Measurements from ENCODE around the gene TBC1D22B. TPM values are rescaled to one million over a fixed set of nuclear protein-coding genes. Genes with fewer than 3 reads are reported as not detected.
A peak's percentile ranks its signal among the peaks of the same experiment; 100 is the strongest.

TBC1D22B gene
- total RNA-seq, 2 experiments from 2014 or later, result 15.4 TPM

GRCh38 chr6:37239950-37240713 lies 17.4 kb upstream of the TBC1D22B start:
- ATAC-seq (peak; percentile 79), DNase-seq (peak; percentile 59)
- Mint-ChIP-seq H3K27ac (peak overlapping the region; percentile 69), H3K36me3 (ENCODE audit: low read depth) (peaks cover 2% of the 10 kb centered on the region), H3K9me3 (ENCODE audit: insufficient read depth) (no peaks in the 10 kb centered on the region), H3K4me1 (ENCODE audit: low read depth) (peaks cover 33% of the 10 kb centered on the region), H3K4me3 (no peak overlapping the region), H3K27me3 (ENCODE audit: low read depth) (no peaks in the 10 kb centered on the region)
- ChIA-PET POLR2A (interaction anchor here (0.7 kb wide), 1 partner anchor 17 kb away, joined by 3 read pairs; the partner anchor contains the start of gene TBC1D22B), CTCF (interaction anchor here (1.1 to 1.6 kb wide), 4 partner anchors 17 to 222 kb away, joined by 3 to 8 read pairs (median 4); partner anchors contain the start of gene TBC1D22B)

- peaks cover 2% of the 10 kb centered on the region for H3K36me3 Mint-ChIP-seq (ENCODE audit: low read depth)
- ChIA-PET POLR2A (no interaction called here), CTCF (interaction anchor here (1.4 kb wide), 1 partner anchor 15 kb away, joined by 3 read pairs; no protein-coding TSS in a partner anchor)
Measured at GRCh38 chr6:37241131-37241530, 16.4 kb upstream of the TBC1D22B start.

GRCh38 chr6:37241775-37242428 lies 15.7 kb upstream of the TBC1D22B start:
- Mint-ChIP-seq H3K4me1 (ENCODE audit: low read depth) (peaks cover 35% of the 10 kb centered on the region), H3K27ac (no peak overlapping the region), H3K9me3 (ENCODE audit: insufficient read depth) (no peaks in the 10 kb centered on the region), H3K36me3 (ENCODE audit: low read depth) (peaks cover 2% of the 10 kb centered on the region), H3K4me3 (no peak overlapping the region), H3K27me3 (ENCODE audit: low read depth) (no peaks in the 10 kb centered on the region)
- ChIA-PET POLR2A (interaction anchor here (1.9 kb wide), 1 partner anchor 16 kb away, joined by 8 read pairs; the partner anchor contains the start of genes TBC1D22B and TMEM217), CTCF (interaction anchor here (1.4 kb wide), 1 partner anchor 16 kb away, joined by 3 read pairs; no protein-coding TSS in a partner anchor)
- ATAC-seq (no peak), DNase-seq (no peak)

More at GRCh38 chr6:37241131-37241530, 16.4 kb upstream of the TBC1D22B start:
- peaks cover 33% of the 10 kb centered on the region for H3K4me1 Mint-ChIP-seq (ENCODE audit: low read depth)
- ATAC-seq, result no peak
- no peak for DNase-seq
- no peak overlapping the region for H3K27ac Mint-ChIP-seq
- H3K27me3 Mint-ChIP-seq (ENCODE audit: low read depth), result no peaks in the 10 kb centered on the region
- no peak overlapping the region for H3K4me3 Mint-ChIP-seq
- no peaks in the 10 kb centered on the region for H3K9me3 Mint-ChIP-seq (ENCODE audit: insufficient read depth)

- no peaks in the 10 kb centered on the region for H3K9me3 Mint-ChIP-seq (ENCODE audit: insufficient read depth)
- no peaks in the 10 kb centered on the region for H3K27me3 Mint-ChIP-seq (ENCODE audit: low read depth)
- DNase-seq (no peak), ATAC-seq (no peak)
- H3K27ac Mint-ChIP-seq, result no peak overlapping the region
- H3K36me3 Mint-ChIP-seq (ENCODE audit: low read depth), result peaks cover 2% of the 10 kb centered on the region
- no peak overlapping the region for H3K4me3 Mint-ChIP-seq
- H3K4me1 Mint-ChIP-seq (ENCODE audit: low read depth), result peaks cover 31% of the 10 kb centered on the region
- ChIA-PET POLR2A (interaction anchor here (0.6 to 1.9 kb wide), 2 partner anchors 15 to 38 kb away, joined by 5 to 8 read pairs; partner anchors contain the start of genes TBC1D22B and TMEM217), CTCF (interaction anchor here (1.4 kb wide), 1 partner anchor 17 kb away, joined by 3 read pairs; no protein-coding TSS in a partner anchor)
Measured at GRCh38 chr6:37242429-37243052, 15.0 kb upstream of the TBC1D22B start.

- ChIA-PET CTCF (no interaction called here), POLR2A (interaction anchor here (0.6 to 1.9 kb wide), 2 partner anchors 14 to 37 kb away, joined by 5 to 8 read pairs; partner anchors contain the start of genes TBC1D22B and TMEM217)
- H3K4me3 Mint-ChIP-seq, result no peak overlapping the region
- DNase-seq (no peak), ATAC-seq (no peak)
- H3K4me1 Mint-ChIP-seq (ENCODE audit: low read depth), result peaks cover 29% of the 10 kb centered on the region
- H3K36me3 Mint-ChIP-seq (ENCODE audit: low read depth), result peaks cover 2% of the 10 kb centered on the region
- peaks cover 1% of the 10 kb centered on the region for H3K27me3 Mint-ChIP-seq (ENCODE audit: low read depth)
- H3K9me3 Mint-ChIP-seq (ENCODE audit: insufficient read depth), result no peaks in the 10 kb centered on the region
- no peak overlapping the region for H3K27ac Mint-ChIP-seq
Measured at GRCh38 chr6:37243131-37243815, 14.3 kb upstream of the TBC1D22B start.

- ATAC-seq, result no peak
- CTCF ChIA-PET, result no interaction called here
Measured at GRCh38 chr6:37243816-37244370, 13.7 kb upstream of the TBC1D22B start.

GRCh38 chr6:37244430-37245310 lies 12.9 kb upstream of the TBC1D22B start:
- ChIA-PET POLR2A (interaction anchor here (0.6 to 2.3 kb wide), 2 partner anchors 13 to 700 kb away, joined by 3 to 7 read pairs; partner anchors contain the start of genes TBC1D22B and TMEM217), CTCF (no interaction called here)
- DNase-seq (no peak), ATAC-seq (no peak)
- Mint-ChIP-seq H3K27ac (no peak overlapping the region), H3K4me1 (ENCODE audit: low read depth) (peaks cover 23% of the 10 kb centered on the region), H3K27me3 (ENCODE audit: low read depth) (peaks cover 4% of the 10 kb centered on the region), H3K36me3 (ENCODE audit: low read depth) (peaks cover 2% of the 10 kb centered on the region), H3K9me3 (ENCODE audit: insufficient read depth) (no peaks in the 10 kb centered on the region), H3K4me3 (no peak overlapping the region)

More at GRCh38 chr6:37243816-37244370, 13.7 kb upstream of the TBC1D22B start:
- Mint-ChIP-seq H3K4me1 (ENCODE audit: low read depth) (peaks cover 26% of the 10 kb centered on the region), H3K27ac (no peak overlapping the region), H3K27me3 (ENCODE audit: low read depth) (peaks cover 3% of the 10 kb centered on the region), H3K9me3 (ENCODE audit: insufficient read depth) (no peaks in the 10 kb centered on the region), H3K36me3 (ENCODE audit: low read depth) (peaks cover 2% of the 10 kb centered on the region), H3K4me3 (no peak overlapping the region)
- DNase-seq, result no peak
- POLR2A ChIA-PET, result interaction anchor here (0.6 kb wide), 1 partner anchor 699 kb away, joined by 3 read pairs; no protein-coding TSS in a partner anchor

- ATAC-seq (no peak), DNase-seq (no peak)
- Mint-ChIP-seq H3K9me3 (ENCODE audit: insufficient read depth) (no peaks in the 10 kb centered on the region), H3K4me1 (ENCODE audit: low read depth) (peaks cover 7% of the 10 kb centered on the region), H3K4me3 (no peak overlapping the region), H3K27me3 (ENCODE audit: low read depth) (peaks cover 4% of the 10 kb centered on the region), H3K36me3 (ENCODE audit: low read depth) (no peaks in the 10 kb centered on the region), H3K27ac (no peak overlapping the region)
- CTCF ChIA-PET, result interaction anchor here (1.3 kb wide), 1 partner anchor 42 kb away, joined by 4 read pairs; no protein-coding TSS in a partner anchor
- POLR2A ChIA-PET, result no interaction called here
Measured at GRCh38 chr6:37251211-37251780, 6.3 kb upstream of the TBC1D22B start.

GRCh38 chr6:37253486-37254007 lies 4.0 kb upstream of the TBC1D22B start:
- Mint-ChIP-seq H3K9me3 (ENCODE audit: insufficient read depth) (no peaks in the 10 kb centered on the region), H3K27ac (no peak overlapping the region), H3K4me3 (no peak overlapping the region), H3K36me3 (ENCODE audit: low read depth) (no peaks in the 10 kb centered on the region), H3K4me1 (ENCODE audit: low read depth) (peaks cover 19% of the 10 kb centered on the region), H3K27me3 (ENCODE audit: low read depth) (peaks cover 2% of the 10 kb centered on the region)
- ChIA-PET POLR2A (no interaction called here), CTCF (interaction anchor here (0.8 kb wide), 1 partner anchor 224 kb away, joined by 3 read pairs; no protein-coding TSS in a partner anchor)
- DNase-seq (no peak), ATAC-seq (no peak)

GRCh38 chr6:37254881-37255280 lies 2.7 kb upstream of the TBC1D22B start:
- ChIA-PET POLR2A (no interaction called here), CTCF (no interaction called here)
- DNase-seq, result no peak
- H3K36me3 Mint-ChIP-seq (ENCODE audit: low read depth), result peaks cover 4% of the 10 kb centered on the region
- ATAC-seq, result no peak
- H3K4me3 Mint-ChIP-seq, result no peak overlapping the region
- no peak overlapping the region for H3K27ac Mint-ChIP-seq
- peaks cover 30% of the 10 kb centered on the region for H3K4me1 Mint-ChIP-seq (ENCODE audit: low read depth)
- no peaks in the 10 kb centered on the region for H3K27me3 Mint-ChIP-seq (ENCODE audit: low read depth)
- no peaks in the 10 kb centered on the region for H3K9me3 Mint-ChIP-seq (ENCODE audit: insufficient read depth)
